ENCODE data around the gene SLC35F1.

Gene SLC35F1

GRCh38 chr6:118220429-118221128 is 313.5 kb downstream of the SLC35F1 start:
- Histone ChIP-seq H3K4me3 (replicated peaks; ENCODE audit: insufficient read depth, low read length) (no peak overlapping the region), H3K27me3 (ENCODE audit: insufficient read depth, poor library complexity, severe bottlenecking) (no peaks in the 10 kb centered on the region), H3K27ac (replicated peaks) (no peak overlapping the region)
- no peak for TF ChIP-seq POLR2AphosphoS5 (IDR thresholded peaks at IDR 0.05; ENCODE audit: low read depth)
- TF ChIP-seq SPI1 (IDR thresholded peaks at IDR 0.05; ENCODE audit: borderline replicate concordance, low read depth): no peak
- TF ChIP-seq GABPA (IDR thresholded peaks at IDR 0.05; ENCODE audit: low read depth): no peak
- no peak for TF ChIP-seq REST (IDR thresholded peaks at IDR 0.05; ENCODE audit: insufficient replicate concordance, low read depth)
- no peak for TF ChIP-seq CTCF (IDR thresholded peaks at IDR 0.05; ENCODE audit: insufficient read depth, low read length)
- no peak for DNase-seq (ENCODE audit: low read depth in 1 of 2, low spot score in 1 of 2)

- DNase-seq (ENCODE audit: low read depth in 1 of 2, low spot score in 1 of 2): no peak
- H3K4me3 ChIP-seq (replicated peaks; ENCODE audit: insufficient read depth, low read length): no peak overlapping the region
- TF ChIP-seq SPI1 (IDR thresholded peaks at IDR 0.05; ENCODE audit: borderline replicate concordance, low read depth) (no peak), POLR2AphosphoS5 (IDR thresholded peaks at IDR 0.05; ENCODE audit: low read depth) (no peak), GABPA (IDR thresholded peaks at IDR 0.05; ENCODE audit: low read depth) (no peak), REST (IDR thresholded peaks at IDR 0.05; ENCODE audit: insufficient replicate concordance, low read depth) (no peak), CTCF (IDR thresholded peaks at IDR 0.05; ENCODE audit: insufficient read depth, low read length) (no peak)
- H3K27me3 ChIP-seq (ENCODE audit: insufficient read depth, poor library complexity, severe bottlenecking): no peaks in the 10 kb centered on the region
- H3K27ac ChIP-seq (replicated peaks): no peak overlapping the region
Measured at GRCh38 chr6:118223316-118223715, 316.3 kb downstream of the SLC35F1 start.

- TF ChIP-seq SPI1 (IDR thresholded peaks at IDR 0.05; ENCODE audit: borderline replicate concordance, low read depth) (no peak), CTCF (IDR thresholded peaks at IDR 0.05; ENCODE audit: insufficient read depth, low read length) (no peak), REST (IDR thresholded peaks at IDR 0.05; ENCODE audit: insufficient replicate concordance, low read depth) (no peak)
- Histone ChIP-seq H3K27ac (replicated peaks) (no peak overlapping the region), H3K4me3 (replicated peaks; ENCODE audit: insufficient read depth, low read length) (no peak overlapping the region), H3K27me3 (ENCODE audit: insufficient read depth, poor library complexity, severe bottlenecking) (no peaks in the 10 kb centered on the region)
- DNase-seq (ENCODE audit: low read depth in 1 of 2, low spot score in 1 of 2): no peak
Measured at GRCh38 chr6:118228886-118229285, 321.8 kb downstream of the SLC35F1 start.

All from HL-60 (cell line).